Cardiac ventricle fibroblast (primary cell): Measurements from ENCODE around the gene C12orf43. TPM values are rescaled to one million over a fixed set of nuclear protein-coding genes. Genes with fewer than 3 reads are reported as not detected.

Source experiments
- total RNA-seq: library from RNA; depleted of rRNA; stranded (reverse); fragments of >200 nt; gene quantifications from 2 replicates; pipeline ENCODE4 v1.2.3, GENCODE V29; 2015

C12orf43 gene
- total RNA-seq, result 5.9 and 12.1 TPM in 2 replicates

GRCh38 chr12:121015825-121016766, at the start of gene C12orf43:
Gene C12orf43, minus strand, starts transcription at chr12:121016487. Its CDS starts 13 bp downstream, at chr12:121016474.

GRCh38 chr12:121038861-121039668, 22.8 kb upstream of the C12orf43 start, which contains the start of gene OASL:
Gene OASL, minus strand, starts transcription at chr12:121039246. Its CDS starts 275 bp downstream, at chr12:121038971.

GRCh38 chr12:120978296-120979219, 37.7 kb downstream of the C12orf43 start, which contains the start of gene HNF1A:
Gene HNF1A, plus strand, starts transcription at chr12:120978543. Its CDS starts 226 bp downstream, at chr12:120978769.

Other genes with a start within 250 kb of the C12orf43 start
- gene SPPL3, start 112.1 kb downstream of the C12orf43 start, total RNA-seq, result 13.6 and 14.2 TPM in 2 replicates
- gene HNF1A, start 37.9 kb downstream of the C12orf43 start, total RNA-seq, result not detected in 2 replicates
- 0.24 and 0.37 TPM in 2 replicates for gene OASL, start 22.8 kb upstream of the C12orf43 start, total RNA-seq
- gene P2RX7, start 116.4 kb upstream of the C12orf43 start, total RNA-seq, result not detected in 2 replicates
- gene P2RX4, start 193.6 kb upstream of the C12orf43 start, total RNA-seq, result 11.0 and 14.4 TPM in 2 replicates